ENCODE results near the gene DENND1A.

Gene DENND1A

DNA sequence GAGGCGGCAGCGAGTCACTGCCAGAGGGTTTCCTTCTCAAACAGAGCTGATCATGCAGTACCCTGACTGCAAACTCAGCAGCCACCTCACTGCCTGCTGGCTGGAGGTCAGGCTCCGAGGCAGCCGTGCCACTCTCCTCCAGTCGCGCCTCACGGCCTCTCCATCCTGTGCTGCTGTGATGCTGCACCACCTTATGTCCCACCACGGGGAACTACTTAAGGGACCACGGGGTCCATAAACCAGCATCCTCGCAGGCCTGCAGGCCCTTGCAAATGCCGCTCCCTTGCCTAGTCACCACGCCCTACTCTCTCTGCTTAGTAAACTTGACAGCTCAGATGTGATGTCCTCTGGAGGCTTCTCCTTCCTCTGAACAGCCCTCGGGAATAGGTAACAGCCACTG, 474.7 kb downstream of the DENND1A start:
- no peak overlapping the region for H3K4me3 Mint-ChIP-seq
- no peaks in the 10 kb centered on the region for H3K27me3 Mint-ChIP-seq (ENCODE audit: low read depth)
- DNase-seq (ENCODE audit: low spot score), result no peak
- H3K4me1 Mint-ChIP-seq (ENCODE audit: low read depth), result no peaks in the 10 kb centered on the region
- no peaks in the 10 kb centered on the region for H3K36me3 Mint-ChIP-seq (ENCODE audit: low read depth)
- no peak overlapping the region for H3K27ac Mint-ChIP-seq
- H3K9me3 Mint-ChIP-seq, result no peaks in the 10 kb centered on the region

DNA sequence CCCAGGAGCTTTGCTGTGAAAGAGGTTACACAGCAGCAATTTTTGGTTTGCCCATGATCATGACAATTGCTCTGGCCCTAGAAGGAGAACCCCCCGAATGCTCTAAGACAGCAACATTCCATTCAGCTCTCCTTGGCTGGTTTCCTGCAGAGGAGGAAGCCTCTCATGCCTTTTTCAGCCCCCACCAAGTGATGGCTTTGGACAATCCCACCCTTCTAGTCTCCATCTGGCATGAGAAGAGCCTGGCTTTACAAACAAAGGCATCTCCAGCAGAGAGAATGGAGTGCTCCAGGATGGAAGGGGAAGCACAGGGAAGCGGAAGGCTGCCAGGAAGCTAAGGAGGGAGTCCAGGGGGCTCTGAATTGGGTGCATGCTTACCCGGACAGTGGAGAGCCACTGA, 475.6 kb downstream of the DENND1A start:
- DNase-seq (ENCODE audit: low spot score), result no peak
- Mint-ChIP-seq H3K9me3 (no peaks in the 10 kb centered on the region), H3K36me3 (ENCODE audit: low read depth) (no peaks in the 10 kb centered on the region), H3K27me3 (ENCODE audit: low read depth) (no peaks in the 10 kb centered on the region), H3K27ac (no peak overlapping the region), H3K4me3 (no peak overlapping the region), H3K4me1 (ENCODE audit: low read depth) (no peaks in the 10 kb centered on the region)

DNA sequence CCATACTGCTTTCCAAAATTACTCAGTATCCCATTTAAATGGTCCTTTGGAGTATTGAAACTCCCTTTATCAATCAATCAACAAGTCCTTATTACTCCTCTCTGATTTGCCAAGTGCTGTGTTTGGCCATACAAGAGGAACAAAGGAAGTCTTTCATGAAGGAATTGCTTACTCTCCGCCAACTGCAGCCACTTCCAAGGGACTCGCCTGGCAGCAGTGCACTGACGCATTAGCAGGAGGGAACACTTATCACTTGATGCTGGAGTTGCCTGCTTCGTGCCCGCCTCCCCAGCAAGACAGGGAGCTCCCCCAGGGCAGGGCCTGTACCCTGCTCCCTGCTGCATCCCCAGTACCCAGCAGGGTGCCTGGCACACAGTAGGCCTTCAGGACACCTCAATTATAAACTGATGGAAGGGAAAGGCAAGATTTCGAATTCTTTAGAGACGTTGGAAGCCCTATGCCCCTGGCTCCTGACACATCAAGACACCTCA, 476.1 kb downstream of the DENND1A start:
- no peaks in the 10 kb centered on the region for H3K27me3 Mint-ChIP-seq (ENCODE audit: low read depth)
- no peaks in the 10 kb centered on the region for H3K9me3 Mint-ChIP-seq
- no peak overlapping the region for H3K27ac Mint-ChIP-seq
- no peak for DNase-seq (ENCODE audit: low spot score)
- no peaks in the 10 kb centered on the region for H3K36me3 Mint-ChIP-seq (ENCODE audit: low read depth)
- H3K4me1 Mint-ChIP-seq (ENCODE audit: low read depth), result no peaks in the 10 kb centered on the region
- H3K4me3 Mint-ChIP-seq, result no peak overlapping the region

DNA sequence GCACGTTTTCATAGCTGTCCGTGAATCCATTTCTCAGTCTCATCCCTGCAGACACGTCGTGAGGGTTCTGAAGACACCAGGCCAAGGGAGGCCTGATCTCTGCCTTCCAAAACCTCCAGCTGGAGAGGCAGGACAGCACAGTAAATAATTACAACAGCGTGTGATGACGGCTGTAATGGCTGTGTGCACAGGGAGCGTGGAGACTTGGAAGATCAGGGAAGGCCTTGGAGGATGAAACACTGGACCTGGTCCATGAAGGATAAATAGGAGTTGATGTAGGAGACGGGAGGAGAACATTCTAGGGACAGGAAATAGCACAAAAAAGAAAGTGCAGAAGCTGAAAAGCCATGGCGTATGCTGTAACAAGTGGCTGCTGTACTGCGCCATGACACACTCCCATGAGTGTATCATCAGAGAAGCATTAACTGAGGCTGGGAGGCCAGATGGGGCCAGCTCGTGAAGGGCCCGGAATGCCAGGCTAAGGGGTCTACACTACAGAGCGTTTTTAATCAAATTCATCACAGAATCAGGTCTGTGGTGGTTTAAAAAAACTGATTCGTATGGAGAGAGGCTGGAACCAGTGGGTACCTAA, 476.8 kb downstream of the DENND1A start:
- H3K36me3 Mint-ChIP-seq (ENCODE audit: low read depth), result no peaks in the 10 kb centered on the region

DNA sequence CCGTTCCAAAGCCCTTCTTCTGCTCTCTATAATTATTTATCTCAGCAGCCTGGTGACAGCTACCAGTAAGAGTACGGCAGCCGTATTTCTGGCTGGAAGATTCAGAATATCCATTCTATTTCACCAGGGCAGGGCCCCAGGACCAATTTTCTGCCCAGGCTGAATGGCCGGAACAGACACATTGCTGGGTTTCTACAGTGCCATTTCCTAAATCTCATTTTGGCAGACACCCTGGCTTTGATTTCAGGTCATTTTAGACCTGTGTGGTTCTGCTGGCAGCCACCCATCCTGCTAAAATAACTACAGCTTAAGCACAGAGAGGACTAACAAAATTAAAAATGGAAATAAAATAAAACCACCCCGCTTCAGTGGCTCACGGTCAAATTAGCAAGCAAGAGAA, 478.9 kb downstream of the DENND1A start:
- Mint-ChIP-seq H3K4me1 (ENCODE audit: low read depth) (no peaks in the 10 kb centered on the region), H3K27ac (no peak overlapping the region), H3K27me3 (ENCODE audit: low read depth) (no peaks in the 10 kb centered on the region), H3K36me3 (ENCODE audit: low read depth) (no peaks in the 10 kb centered on the region), H3K4me3 (no peak overlapping the region), H3K9me3 (no peaks in the 10 kb centered on the region)
- DNase-seq (ENCODE audit: low spot score), result no peak

More for the DNA sequence above, 476.8 kb downstream of the DENND1A start:
- H3K9me3 Mint-ChIP-seq, result no peaks in the 10 kb centered on the region
- no peaks in the 10 kb centered on the region for H3K4me1 Mint-ChIP-seq (ENCODE audit: low read depth)
- no peaks in the 10 kb centered on the region for H3K27me3 Mint-ChIP-seq (ENCODE audit: low read depth)
- H3K27ac Mint-ChIP-seq, result no peak overlapping the region
- no peak for DNase-seq (ENCODE audit: low spot score)
- no peak overlapping the region for H3K4me3 Mint-ChIP-seq

DNA sequence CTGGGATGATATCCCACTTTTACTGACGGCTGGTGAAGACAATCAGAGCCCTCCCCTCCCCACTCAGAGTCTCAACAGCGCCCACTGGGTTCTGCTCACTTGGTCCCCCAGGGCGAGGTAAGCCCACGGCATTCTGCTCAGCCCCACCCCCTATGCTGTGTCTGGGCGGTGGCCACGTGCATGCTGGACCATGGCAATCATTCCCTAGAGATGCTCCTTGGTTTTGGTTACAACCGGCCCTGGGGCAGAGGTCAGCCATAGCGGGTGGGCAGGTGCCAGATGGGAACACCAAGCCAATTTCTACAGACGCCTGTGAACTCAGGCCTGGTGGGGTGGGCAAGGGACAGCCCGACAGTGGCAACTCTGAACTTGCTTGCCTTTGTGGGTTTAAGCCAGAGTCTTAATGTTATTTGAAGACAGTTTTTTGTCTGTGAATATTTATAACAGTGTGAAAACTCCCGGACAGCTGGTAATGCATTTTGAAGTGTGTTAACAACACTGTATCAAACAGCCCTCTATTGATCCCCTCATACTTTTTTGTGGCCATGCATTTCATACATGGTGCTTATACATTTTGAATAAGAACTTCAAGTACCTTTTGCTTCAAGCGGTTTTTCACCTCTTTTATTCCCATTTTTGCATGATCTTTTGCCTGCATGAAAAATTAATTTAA, 479.7 kb downstream of the DENND1A start:
- Mint-ChIP-seq H3K9me3 (no peaks in the 10 kb centered on the region), H3K4me1 (ENCODE audit: low read depth) (no peaks in the 10 kb centered on the region), H3K27me3 (ENCODE audit: low read depth) (no peaks in the 10 kb centered on the region), H3K36me3 (ENCODE audit: low read depth) (no peaks in the 10 kb centered on the region), H3K4me3 (no peak overlapping the region), H3K27ac (no peak overlapping the region)
- DNase-seq (ENCODE audit: low spot score), result no peak

DNA sequence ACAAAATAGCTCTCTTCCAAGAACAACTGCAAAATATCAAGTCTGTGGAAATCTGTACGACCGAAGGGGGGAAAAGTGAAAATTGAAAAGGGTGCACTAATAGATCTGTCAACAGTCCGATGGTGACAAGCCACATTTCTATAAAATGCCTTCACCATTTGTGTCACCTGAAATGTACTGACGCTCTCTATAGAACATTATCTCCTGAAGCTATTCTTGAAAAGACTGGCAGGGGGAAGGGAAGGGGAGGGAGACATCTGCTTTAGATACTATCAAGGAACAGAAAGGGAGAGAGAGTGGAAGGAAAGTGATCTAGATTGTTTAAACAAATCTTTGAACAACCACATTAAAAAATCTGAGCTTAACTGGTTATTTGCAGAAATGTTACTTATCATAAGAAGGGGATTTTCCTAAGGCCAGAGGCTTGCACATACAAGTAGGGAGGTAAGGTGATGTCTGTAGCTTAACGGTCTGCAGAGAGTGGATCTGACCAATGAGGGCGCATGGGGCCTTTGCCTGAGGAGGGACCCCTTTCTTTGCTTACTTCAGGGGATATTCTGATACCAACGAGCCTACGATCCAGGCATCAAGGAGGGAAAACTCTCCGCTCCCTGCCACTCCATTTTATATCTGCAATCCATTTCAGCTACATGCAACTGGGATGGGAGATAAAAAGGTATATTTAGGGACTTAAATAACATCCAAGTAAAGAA, 481.8 kb downstream of the DENND1A start:
- H3K9me3 Mint-ChIP-seq, result no peaks in the 10 kb centered on the region
- no peak for DNase-seq (ENCODE audit: low spot score)
- H3K4me1 Mint-ChIP-seq (ENCODE audit: low read depth), result no peaks in the 10 kb centered on the region
- H3K36me3 Mint-ChIP-seq (ENCODE audit: low read depth), result no peaks in the 10 kb centered on the region
- H3K27ac Mint-ChIP-seq, result no peak overlapping the region
- no peaks in the 10 kb centered on the region for H3K27me3 Mint-ChIP-seq (ENCODE audit: low read depth)
- no peak overlapping the region for H3K4me3 Mint-ChIP-seq

DNA sequence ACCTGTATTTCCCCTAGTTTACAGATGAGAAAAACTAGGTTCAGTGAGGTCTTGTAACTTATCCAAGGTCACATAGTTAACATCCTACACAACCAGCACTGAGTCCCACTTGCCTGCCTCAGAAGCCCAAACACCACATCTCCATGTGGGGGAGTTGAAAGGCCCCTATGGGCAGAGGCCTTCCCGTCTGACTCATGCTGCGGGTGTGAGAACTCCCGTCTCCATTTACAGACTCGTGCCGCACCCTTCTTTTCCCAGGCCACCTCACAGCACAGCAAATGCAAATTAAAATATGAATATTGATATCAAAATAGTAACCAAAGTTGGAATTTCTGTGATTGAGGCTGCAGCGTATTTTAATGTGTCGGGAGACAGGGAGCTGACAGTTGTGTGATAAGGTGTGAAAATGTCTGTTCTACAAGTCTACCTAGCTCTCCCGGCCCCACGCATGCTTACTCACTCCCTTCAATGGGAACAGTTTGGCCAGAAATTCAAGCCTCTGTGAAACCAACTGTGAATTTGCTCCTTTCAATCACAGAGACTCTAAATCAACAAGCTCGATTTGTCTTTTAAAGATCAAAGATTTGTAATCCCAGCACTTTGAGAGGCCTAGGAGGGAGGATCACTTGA, 483.8 kb downstream of the DENND1A start:
- DNase-seq (ENCODE audit: low spot score), result no peak
- Mint-ChIP-seq H3K27me3 (ENCODE audit: low read depth) (no peaks in the 10 kb centered on the region), H3K27ac (no peak overlapping the region), H3K9me3 (no peaks in the 10 kb centered on the region), H3K36me3 (ENCODE audit: low read depth) (no peaks in the 10 kb centered on the region), H3K4me3 (no peak overlapping the region), H3K4me1 (ENCODE audit: low read depth) (no peaks in the 10 kb centered on the region)

DNA sequence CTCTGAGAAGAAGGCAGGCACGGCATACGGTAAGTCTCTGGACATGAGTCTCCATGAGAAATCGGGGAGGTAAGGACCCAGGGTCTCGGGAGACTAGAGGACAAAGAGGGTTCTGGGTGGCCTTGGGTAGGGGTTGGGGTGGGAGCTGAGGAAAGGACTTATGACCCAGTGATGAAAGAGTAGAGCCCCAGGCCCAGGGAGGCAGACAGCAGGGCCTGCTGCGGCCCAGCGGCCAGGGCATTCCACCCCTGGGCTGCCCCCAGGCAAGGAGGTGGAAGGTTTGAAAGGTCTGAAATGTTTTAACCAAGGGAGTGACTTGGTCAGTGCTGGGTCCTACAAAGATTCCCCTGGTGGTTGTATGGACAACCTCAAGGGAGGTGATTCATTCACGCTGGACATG, 484.8 kb downstream of the DENND1A start:
- H3K27me3 Mint-ChIP-seq (ENCODE audit: low read depth), result no peaks in the 10 kb centered on the region
- H3K36me3 Mint-ChIP-seq (ENCODE audit: low read depth), result no peaks in the 10 kb centered on the region
- no peak overlapping the region for H3K4me3 Mint-ChIP-seq
- DNase-seq (ENCODE audit: low spot score), result no peak
- H3K4me1 Mint-ChIP-seq (ENCODE audit: low read depth), result no peaks in the 10 kb centered on the region
- H3K9me3 Mint-ChIP-seq, result no peaks in the 10 kb centered on the region
- no peak overlapping the region for H3K27ac Mint-ChIP-seq

DNA sequence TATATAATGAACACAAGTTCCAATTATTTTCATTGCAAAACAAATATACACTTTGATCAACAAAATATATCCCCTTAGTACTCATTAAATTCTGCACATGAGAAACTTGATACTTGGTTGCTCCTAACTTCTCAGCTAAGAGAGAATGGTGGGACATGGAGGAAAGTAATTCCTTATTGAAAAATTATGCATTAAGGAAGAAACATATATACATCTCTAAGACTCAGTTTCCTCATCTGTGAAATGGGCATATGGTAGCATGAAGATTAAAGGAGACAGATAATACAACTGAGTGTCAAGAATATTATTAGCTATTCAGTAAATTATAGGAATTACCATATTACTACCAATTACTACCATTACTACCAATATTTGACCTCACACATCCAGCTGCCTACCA, 488.2 kb downstream of the DENND1A start:
- no peak overlapping the region for H3K27ac Mint-ChIP-seq
- H3K9me3 Mint-ChIP-seq, result no peaks in the 10 kb centered on the region
- no peaks in the 10 kb centered on the region for H3K36me3 Mint-ChIP-seq (ENCODE audit: low read depth)
- H3K27me3 Mint-ChIP-seq (ENCODE audit: low read depth), result no peaks in the 10 kb centered on the region
- no peak overlapping the region for H3K4me3 Mint-ChIP-seq
- H3K4me1 Mint-ChIP-seq (ENCODE audit: low read depth), result no peaks in the 10 kb centered on the region
- DNase-seq (ENCODE audit: low spot score), result no peak

DNA sequence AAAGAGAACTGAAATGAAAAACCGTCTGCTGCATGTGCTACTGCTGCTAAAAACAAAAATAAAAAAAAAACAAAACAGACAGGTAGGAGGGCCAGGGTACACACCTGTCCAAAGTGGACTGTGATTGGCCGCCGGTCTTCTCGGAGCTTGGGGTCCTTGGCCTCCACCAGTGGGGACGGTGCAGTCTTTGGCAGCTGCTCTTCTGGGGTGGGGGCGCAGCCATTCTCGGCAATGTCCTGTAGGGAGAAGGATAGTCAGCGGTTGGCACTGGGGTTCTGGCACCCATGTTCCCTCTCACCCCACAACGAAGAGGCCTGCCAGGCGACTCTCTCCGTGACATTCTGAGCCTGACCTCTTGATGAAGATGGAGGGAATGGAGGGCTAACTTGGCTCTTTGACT, 489.7 kb downstream of the DENND1A start:
- no peaks in the 10 kb centered on the region for H3K36me3 Mint-ChIP-seq (ENCODE audit: low read depth)
- no peak overlapping the region for H3K27ac Mint-ChIP-seq
- no peaks in the 10 kb centered on the region for H3K9me3 Mint-ChIP-seq
- DNase-seq (ENCODE audit: low spot score), result no peak
- no peak overlapping the region for H3K4me3 Mint-ChIP-seq
- no peaks in the 10 kb centered on the region for H3K4me1 Mint-ChIP-seq (ENCODE audit: low read depth)
- no peaks in the 10 kb centered on the region for H3K27me3 Mint-ChIP-seq (ENCODE audit: low read depth)

DNA sequence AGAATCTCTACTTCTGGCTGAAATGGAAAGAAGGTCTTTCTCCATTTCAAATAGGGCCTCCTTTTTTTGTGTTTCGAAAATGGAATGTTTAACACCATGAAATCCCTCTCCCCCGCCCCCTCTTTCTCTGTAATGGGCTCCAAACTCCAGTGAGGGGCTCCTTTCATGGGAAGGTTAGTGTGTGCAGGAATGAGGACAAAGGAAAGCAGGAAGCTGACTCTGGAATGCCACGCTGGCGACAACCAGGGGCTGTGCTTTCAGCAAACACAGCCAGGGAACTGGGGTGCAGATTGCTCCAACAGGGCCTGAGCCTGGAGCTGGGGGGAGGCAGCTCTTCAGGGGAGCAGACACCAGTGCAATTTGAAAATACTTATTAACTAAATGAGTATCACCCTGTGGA, 491.1 kb downstream of the DENND1A start:
- no peaks in the 10 kb centered on the region for H3K9me3 Mint-ChIP-seq
- no peaks in the 10 kb centered on the region for H3K4me1 Mint-ChIP-seq (ENCODE audit: low read depth)
- no peaks in the 10 kb centered on the region for H3K36me3 Mint-ChIP-seq (ENCODE audit: low read depth)
- no peak overlapping the region for H3K4me3 Mint-ChIP-seq
- no peaks in the 10 kb centered on the region for H3K27me3 Mint-ChIP-seq (ENCODE audit: low read depth)
- H3K27ac Mint-ChIP-seq, result no peak overlapping the region
- DNase-seq (ENCODE audit: low spot score), result no peak

DNA sequence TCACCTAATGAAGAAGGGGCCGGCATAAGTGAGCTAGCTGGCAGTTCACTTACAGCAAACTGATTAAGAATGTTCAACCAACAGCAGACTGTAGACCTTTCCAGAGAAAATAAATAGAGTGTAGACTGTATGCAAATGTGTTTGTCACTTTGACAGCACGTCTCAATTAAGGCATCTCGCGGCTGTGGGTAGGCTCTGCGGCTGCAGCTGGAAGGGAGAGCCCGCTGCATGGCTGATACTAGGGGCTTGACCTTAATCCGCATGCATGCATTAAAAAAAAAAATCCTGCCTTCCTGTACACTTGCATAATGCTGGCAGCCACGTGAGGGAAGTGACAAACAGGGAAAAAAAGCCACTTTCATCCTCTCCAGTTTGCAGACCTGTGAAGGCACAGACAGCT, 491.6 kb downstream of the DENND1A start:
- no peak overlapping the region for H3K27ac Mint-ChIP-seq
- no peaks in the 10 kb centered on the region for H3K27me3 Mint-ChIP-seq (ENCODE audit: low read depth)
- H3K9me3 Mint-ChIP-seq, result no peaks in the 10 kb centered on the region
- H3K4me3 Mint-ChIP-seq, result no peak overlapping the region
- H3K4me1 Mint-ChIP-seq (ENCODE audit: low read depth), result no peaks in the 10 kb centered on the region
- no peak for DNase-seq (ENCODE audit: low spot score)
- H3K36me3 Mint-ChIP-seq (ENCODE audit: low read depth), result no peaks in the 10 kb centered on the region

DNA sequence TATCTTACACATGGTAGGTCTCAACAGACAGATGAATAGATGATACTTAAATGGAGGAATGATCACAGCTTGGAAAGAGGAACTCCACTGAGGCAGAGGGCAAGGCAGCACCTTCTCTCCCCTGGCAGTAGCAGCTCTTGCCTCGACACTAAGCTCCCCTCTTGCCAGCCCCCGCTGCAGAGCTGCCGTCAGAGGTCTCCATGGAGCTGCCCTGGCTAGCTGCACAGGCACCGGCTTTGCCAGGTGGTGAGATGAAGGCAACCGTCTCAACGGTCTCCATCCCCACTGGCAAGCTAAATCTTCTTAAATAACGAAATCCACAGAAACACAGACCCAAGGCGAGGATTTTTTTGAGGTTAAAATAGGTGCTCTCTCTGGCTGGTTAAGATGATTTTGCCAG, 492.7 kb downstream of the DENND1A start:
- H3K4me3 Mint-ChIP-seq, result no peak overlapping the region
- no peak for DNase-seq (ENCODE audit: low spot score)
- H3K9me3 Mint-ChIP-seq, result no peaks in the 10 kb centered on the region
- H3K4me1 Mint-ChIP-seq (ENCODE audit: low read depth), result no peaks in the 10 kb centered on the region
- no peaks in the 10 kb centered on the region for H3K27me3 Mint-ChIP-seq (ENCODE audit: low read depth)
- no peak overlapping the region for H3K27ac Mint-ChIP-seq
- H3K36me3 Mint-ChIP-seq (ENCODE audit: low read depth), result no peaks in the 10 kb centered on the region
